SK-N-DZ (cell line): Measurements from ENCODE around the gene IFNA6.

Experiments
- DNase-seq: peaks from one replicate; pipeline ENCODE4 v3.0.0-alpha.2; 2015; ENCODE audit warnings: low spot score

The IFNA6 gene

GRCh38 chr9:21331676-21332402 lies 18.8 kb downstream of the IFNA6 start:
- no peak for DNase-seq

DNA sequence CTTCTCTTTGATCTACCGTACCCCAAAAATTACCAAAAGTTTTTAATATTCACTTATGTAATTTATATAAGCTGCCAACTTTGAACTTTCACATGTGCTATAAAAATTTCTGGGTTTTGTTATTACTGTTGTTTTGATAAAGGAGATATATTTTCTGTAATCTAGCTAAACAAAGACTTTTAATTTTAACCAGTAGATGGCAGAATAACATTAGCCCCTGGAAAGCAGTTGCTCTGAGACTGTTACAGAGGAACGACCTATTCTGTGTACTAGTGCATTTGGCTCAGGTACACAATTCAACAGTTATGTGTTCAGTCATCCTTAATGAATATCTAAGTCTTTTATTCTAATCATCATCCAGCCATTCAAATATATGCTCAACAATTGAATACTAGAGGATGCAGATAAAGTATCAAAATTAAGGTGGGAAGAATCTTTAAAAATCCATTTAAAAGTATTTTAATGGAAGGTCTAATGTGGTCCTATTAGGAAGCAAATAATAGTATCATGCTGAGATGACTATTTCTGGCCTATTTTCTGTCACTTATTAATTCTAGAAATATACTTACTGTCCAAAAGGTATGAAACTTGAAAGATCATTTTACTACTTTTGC lies 24.1 kb downstream of the IFNA6 start:
- DNase-seq = peak; percentile 0

DNA sequence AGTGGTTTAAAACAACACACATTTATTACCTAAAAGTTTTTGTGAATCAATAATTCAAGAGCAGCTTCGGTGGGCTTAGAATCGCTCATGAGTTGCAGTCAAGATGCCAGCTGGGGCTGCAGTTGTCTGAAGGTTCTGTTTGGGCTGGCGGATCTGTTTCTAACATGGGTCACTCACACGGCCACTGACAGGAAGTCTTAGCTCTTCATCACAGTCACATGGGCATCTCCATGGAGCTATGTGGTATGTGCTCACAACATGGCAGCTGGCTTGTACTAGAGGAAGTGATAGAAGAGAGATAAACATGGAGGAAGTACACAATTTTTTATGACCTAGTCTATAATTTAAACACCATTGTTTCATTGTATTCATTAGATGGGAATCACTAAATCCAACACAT lies 26.6 kb downstream of the IFNA6 start:
- DNase-seq = no peak

- no peak for DNase-seq
Observed at GRCh38 chr9:21322911-21323461, 27.7 kb downstream of the IFNA6 start.

GRCh38 chr9:21320465-21320864 lies 30.2 kb downstream of the IFNA6 start:
- no peak for DNase-seq

GRCh38 chr9:21317956-21318923 lies 32.4 kb downstream of the IFNA6 start:
- DNase-seq = peak; percentile 0

DNA sequence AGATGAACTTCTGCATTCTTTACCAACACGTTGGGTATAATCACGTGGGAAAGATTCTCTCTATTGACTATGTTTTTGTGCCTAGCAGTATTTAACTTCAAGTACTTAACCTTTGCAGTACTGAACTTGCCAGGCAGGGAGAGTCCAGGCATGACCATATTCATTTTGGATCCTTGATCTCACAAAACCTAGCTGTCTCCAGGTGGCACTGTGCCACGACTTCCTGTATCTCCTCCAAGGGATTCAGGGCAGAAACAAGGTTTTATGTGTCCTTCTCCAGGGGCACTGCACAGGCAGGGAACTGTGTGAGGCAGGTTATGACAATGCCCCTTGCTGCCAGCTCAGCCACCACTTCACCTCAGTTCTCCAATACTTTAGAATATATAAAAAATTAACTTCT lies 33.8 kb downstream of the IFNA6 start:
- DNase-seq = no peak

DNA sequence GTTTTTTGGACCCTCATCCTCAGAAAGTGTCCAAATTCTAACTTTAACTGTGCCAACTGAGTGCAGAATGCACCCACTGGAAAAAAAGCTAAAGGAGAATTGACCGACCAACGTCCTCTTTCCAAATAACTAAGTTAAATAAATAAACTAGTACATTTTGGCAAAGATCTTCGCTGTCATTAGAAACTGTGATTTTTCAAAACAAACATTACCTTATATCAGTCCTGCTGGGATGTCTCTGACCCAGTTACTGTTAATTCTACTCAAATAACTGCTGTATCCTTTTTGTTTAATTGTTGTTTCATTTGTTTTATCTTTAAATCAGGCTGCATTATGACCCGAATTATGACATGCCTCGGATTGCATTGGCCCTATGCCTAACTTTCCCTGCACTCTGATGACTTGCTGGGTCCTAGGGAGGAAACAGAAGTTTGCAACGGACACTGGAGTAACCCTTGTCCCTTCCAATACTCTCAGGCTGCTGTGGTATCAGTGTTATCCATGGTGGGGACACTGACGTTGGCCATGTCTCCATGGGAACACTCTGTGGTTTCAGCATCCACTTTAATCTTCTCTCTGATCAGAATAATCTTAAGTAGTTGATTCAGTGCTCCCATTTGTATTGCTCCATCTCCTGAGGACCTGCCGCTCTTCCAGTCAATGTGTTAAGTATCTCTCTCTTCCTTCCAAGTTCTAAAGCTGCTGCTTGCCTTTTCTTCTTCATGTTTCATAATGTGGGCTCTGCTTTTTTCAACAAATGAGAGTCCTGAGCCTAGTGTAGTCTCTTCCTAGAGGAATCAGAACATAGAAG lies 34.5 kb downstream of the IFNA6 start:
- DNase-seq = no peak

GRCh38 chr9:21314152-21314551 lies 36.5 kb downstream of the IFNA6 start:
- DNase-seq = no peak

DNA sequence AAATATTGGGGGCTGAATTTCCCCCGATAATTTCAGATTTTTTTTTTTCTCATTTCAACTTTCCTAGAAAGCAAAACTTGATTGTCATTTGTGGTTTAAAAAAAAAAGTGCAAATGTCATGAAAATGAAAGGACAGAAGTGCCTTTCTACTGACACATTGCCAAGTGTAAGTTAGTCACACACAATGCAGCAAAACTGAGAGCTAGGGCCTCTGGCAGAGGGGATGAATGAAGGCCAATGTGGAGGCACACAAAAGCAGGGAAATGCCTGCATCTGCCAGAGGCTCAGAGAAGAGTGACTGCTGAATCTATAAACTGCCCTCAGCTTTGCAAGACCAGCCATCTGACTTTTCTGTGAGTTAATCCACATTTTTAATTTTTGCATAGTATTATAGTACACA lies 38.8 kb downstream of the IFNA6 start:
- no peak for DNase-seq

DNA sequence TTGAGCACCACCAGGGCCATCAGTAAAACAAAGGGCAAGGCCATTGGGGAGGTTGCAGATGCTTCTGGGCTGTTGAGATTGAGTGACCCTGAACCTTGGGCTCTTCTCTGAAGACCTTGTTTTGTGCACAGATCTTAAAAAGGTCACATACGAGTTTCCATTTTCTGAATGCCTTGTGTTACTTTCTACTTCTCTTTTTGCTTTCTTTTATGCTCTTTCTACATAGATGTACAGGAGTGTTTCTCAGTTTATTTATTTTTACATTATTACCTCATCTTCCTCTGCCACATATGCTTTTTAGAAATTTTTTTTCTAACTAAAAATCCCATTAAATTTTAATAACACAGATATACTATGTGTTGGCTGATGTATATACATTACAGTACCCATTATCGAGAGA lies 45.5 kb downstream of the IFNA6 start, which contains the start of gene IFNA5:
Gene IFNA5, minus strand, starts transcription at position 101 of the 400 bp plus-strand sequence. Its CDS starts 57 bp downstream, at position 44.
- DNase-seq = no peak
